Sigmoid colon (tissue), 4 donors: ENCODE data around the gene CAPRIN2.

Source experiments
- CTCF ChIP-seq, 4 experiments: fragments of 450-650 bp in 3 of 4; fragments of 200-600 bp in 1 of 4; IDR thresholded peaks; one replicate each; pipeline ENCODE4 v1.5.1; 2016 to 2019; ENCODE audit warnings: antibody characterized with exemption in 4 of 4, mild to moderate bottlenecking in 3 of 4, moderate library complexity in 2 of 4
- EP300 ChIP-seq, 4 donors: sonication (generic); formaldehyde crosslinking; IDR thresholded peaks; one replicate each; pipeline ENCODE4 v1.6.1; 2017; ENCODE audit warnings: antibody characterized with exemption in 4 of 4
- POLR2A ChIP-seq, 2 donors: fragments of 450-650 bp; IDR thresholded peaks; one replicate each; pipeline ENCODE4 v1.6.1; 2016; ENCODE audit warnings: antibody characterized with exemption in 2 of 2, mild to moderate bottlenecking in 2 of 2, moderate library complexity in 2 of 2
- POLR2AphosphoS5 ChIP-seq, 4 donors: sonication (generic); formaldehyde crosslinking; IDR thresholded peaks; one replicate each; pipeline ENCODE4 v1.6.1; 2017; ENCODE audit warnings: antibody characterized with exemption in 4 of 4

- TF ChIP-seq POLR2A (IDR thresholded peaks at IDR 0.05) (no peak), CTCF (IDR thresholded peaks at IDR 0.05) (no peak), EP300 (IDR thresholded peaks at IDR 0.05) (no peak), POLR2AphosphoS5 (IDR thresholded peaks at IDR 0.05) (no peak)
Measured at GRCh38 chr12:30739020-30739419, 15.7 kb downstream of the CAPRIN2 start.
